ENCODE data around the gene PPP2R1A.

GRCh38 chr19:52273301-52273700 is 83.4 kb downstream of the PPP2R1A start:
- no peak for TF ChIP-seq YY1 (IDR thresholded peaks at IDR 0.05; ENCODE audit: insufficient read depth, insufficient read length)
- no peak for TF ChIP-seq ZNF274 (IDR thresholded peaks at IDR 0.05; ENCODE audit: low read depth, low read length)
- TF ChIP-seq SUZ12 (IDR thresholded peaks at IDR 0.05; ENCODE audit: extremely low read depth, insufficient read depth, insufficient read length), result no peak
